ENCODE data around the gene SPEG.

DNA sequence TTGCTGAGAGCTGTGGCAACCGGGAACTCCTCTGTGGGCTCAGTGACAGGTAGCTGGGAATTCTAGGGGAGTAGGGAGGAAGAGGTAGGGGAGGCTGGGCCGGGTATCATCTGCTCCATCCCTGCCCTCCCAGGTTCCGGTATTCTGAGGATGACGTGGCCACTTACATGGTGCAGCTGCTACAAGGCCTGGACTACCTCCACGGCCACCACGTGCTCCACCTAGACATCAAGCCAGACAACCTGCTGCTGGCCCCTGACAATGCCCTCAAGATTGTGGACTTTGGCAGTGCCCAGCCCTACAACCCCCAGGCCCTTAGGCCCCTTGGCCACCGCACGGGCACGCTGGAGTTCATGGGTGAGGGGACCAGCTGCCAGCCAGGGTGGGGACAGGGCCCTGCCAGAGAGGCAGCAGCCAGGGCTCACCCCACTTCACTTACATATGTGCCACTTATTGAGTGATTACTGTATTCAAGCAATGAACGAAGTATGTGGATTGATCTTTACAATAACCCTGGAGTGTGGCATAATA, 56.0 kb downstream of the SPEG start:
- TF ChIP-seq ZNF274 (IDR thresholded peaks at IDR 0.05; ENCODE audit: low read depth, low read length) (no peak), SUZ12 (IDR thresholded peaks at IDR 0.05; ENCODE audit: extremely low read depth, insufficient read depth, insufficient read length) (no peak), YY1 (IDR thresholded peaks at IDR 0.05; ENCODE audit: insufficient read depth, insufficient read length) (no peak)
